22Rv1 (cell line): ENCODE data around the gene PIK3C2A.

Experiments used
- ZFX ChIP-seq: fragments of 450-650 bp; IDR thresholded peaks from 2 replicates; pipeline ENCODE4 v1.6.1; 2017; ENCODE audit warnings: antibody characterized with exemption, borderline replicate concordance
- TF ChIP-seq, protein P1 (sequence below): fragments of 450-650 bp; IDR thresholded peaks from 2 replicates; pipeline ENCODE4 v1.5.1; 2017; ENCODE audit warnings: mild to moderate bottlenecking

DNA sequence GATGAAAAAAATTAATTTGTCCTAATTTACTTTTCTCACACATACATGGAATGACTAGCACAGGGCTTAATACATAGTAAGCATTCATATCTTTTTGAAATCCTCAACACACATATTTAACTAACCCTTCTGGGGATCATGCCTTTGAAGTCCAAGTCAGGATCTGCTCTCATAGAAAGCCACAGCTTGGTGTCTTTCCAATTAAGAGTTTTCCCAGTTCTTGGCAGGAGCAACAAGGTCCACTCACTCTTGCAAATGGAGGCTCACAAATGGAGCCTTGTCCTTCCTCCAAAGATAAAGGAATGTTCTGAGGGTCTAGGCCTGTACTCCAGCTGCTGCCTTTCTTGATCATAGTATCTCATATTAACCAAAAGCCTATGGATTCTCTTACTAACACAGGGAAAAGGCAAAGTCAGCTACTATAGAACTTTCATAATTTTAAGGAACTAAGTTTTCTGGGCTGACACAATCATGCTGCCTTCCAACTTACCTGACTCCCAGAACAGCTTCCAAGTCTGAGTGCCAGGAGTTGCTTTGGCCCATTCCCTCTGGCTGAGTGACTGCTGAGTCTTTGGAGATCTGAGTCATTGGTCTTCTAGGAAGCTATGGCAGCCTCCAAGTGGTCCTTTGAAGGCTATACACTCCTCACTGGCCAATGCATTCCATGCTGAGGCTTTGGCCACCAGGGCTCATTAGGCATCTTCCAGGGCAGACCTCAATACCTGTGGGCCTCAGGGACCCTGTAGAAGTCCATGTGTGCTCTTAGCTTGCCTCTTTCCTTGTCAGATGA is 43.0 kb upstream of the PIK3C2A start:
- TF ChIP-seq, protein P1, sequence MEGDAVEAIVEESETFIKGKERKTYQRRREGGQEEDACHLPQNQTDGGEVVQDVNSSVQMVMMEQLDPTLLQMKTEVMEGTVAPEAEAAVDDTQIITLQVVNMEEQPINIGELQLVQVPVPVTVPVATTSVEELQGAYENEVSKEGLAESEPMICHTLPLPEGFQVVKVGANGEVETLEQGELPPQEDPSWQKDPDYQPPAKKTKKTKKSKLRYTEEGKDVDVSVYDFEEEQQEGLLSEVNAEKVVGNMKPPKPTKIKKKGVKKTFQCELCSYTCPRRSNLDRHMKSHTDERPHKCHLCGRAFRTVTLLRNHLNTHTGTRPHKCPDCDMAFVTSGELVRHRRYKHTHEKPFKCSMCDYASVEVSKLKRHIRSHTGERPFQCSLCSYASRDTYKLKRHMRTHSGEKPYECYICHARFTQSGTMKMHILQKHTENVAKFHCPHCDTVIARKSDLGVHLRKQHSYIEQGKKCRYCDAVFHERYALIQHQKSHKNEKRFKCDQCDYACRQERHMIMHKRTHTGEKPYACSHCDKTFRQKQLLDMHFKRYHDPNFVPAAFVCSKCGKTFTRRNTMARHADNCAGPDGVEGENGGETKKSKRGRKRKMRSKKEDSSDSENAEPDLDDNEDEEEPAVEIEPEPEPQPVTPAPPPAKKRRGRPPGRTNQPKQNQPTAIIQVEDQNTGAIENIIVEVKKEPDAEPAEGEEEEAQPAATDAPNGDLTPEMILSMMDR = no peak
- no peak for TF ChIP-seq ZFX
